GM18858 (cell line): ENCODE results near the gene CLCN5.

Experiments used
- ATAC-seq: cut with Tn5 transposase; IDR thresholded peaks from one replicate; pipeline ENCODE4 v1.9.1; 2021; ENCODE audit not compliant: unreplicated experiment

The CLCN5 gene

DNA sequence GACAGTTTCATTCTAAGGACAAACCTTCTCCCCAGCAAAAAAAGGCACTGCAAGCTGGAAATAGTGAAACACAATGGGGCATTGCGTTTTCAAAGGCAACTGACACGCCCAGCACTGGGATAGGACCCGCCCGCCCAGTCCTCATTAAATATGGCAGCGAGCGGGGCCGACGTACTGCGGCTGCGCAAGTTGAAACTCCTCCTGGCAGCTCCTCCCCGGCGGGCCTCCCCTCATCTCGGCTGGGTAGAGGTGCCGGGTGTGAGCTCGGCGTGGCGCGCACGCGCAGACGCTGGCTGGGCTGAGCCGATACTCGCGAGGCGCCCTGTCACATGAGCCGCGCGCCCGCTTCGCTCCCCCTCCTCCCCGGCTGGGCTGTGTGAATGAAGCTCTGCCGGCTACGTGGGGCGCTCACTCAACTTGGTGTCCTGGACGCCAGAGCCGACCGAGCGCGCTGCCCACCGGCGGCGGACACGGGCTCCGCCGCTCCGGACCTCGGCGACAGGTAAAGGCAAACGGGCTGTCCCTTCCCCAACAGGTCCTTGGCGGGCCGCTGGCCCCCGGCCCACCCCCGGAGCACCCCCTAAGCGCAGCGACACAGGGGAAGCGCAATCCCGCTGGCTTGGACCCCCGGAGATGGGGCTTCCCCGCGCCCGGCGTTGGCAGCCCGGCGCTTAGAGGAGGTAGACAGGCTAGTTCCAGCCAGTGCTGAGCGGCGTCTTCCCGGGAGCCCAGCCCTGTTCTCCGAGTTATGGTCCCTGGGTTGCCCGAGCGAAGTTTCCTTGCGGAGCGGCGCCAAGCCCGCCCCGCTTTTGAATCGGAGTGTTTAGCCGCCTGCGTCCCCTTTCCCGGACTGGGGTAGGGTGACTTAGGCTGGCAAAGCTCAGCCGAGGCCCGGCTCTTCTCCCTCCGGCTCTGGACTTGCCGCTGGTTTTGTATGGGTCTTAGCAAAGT, at the start of gene CLCN5:
Gene CLCN5, plus strand, starts transcription at position 306 of the 951 bp plus-strand sequence. CDS start 2,703 bp downstream, outside the sequence.
- peak; percentile 86 for ATAC-seq

DNA sequence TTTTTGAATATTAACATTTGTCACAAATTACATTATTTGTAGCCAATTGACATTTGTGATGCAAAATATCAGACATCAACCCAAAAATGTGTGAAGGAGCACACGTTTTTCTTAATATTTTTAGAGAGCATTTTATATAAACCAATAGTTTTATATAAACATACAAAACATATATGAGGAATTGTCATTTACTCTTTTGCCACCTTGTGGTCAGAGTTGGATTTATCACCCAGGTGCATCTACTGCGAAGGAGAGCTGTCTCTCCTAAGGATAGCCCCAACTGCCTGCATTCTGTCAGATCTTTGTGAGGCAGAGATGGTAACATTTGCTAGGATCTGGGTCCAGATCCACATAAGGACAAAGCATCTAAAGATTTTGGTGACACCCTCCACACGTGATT, 45.6 kb upstream of the CLCN5 start:
- no peak for ATAC-seq

- no peak for ATAC-seq
Measured at GRCh38 chrX:49877397-49878101, 44.8 kb upstream of the CLCN5 start.

GRCh38 chrX:49878128-49878833, 44.1 kb upstream of the CLCN5 start:
- ATAC-seq: no peak

DNA sequence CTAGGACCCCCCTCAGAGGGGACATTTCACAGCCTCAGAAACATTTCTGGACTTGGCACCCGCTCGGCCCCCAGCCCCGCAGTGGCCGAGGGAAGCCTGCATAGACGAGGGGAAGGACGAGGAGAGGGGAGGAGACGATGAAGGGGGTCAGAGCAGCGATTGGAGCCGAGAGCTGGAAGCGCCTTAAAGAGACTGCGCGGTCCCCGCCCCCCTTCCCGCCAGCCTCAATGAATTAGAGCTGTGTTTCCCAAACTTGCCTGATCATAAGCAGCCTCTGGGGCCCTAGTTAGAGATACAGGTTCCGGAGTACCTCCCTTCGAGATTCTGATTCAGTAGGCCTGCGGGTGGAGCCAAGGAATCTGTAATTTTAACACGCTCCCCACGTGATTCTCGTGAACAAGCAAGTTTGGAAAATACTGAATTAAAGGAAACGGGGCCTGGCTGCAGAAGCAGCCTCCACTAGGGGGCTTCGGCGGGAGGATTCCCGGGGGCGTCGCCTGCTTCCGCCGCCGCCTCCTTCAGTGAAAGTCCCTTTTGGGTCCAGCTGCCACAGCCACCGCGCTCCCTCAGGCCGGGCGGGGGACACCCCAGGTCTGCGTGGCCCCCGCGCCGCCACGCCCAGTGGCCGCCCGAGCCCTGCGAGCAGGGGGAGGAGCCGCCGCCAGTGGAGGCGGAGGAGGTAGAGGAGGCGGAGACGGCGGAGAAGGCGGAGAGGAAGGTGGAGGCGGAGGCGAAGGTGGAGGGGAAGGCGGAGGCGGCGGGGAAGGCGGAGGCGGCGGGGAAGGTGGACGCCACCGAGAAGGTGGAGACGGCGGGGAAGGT, 43.4 kb upstream of the CLCN5 start, which contains the start of gene USP27X:
Gene USP27X, plus strand, starts transcription at position 651 of the 822 bp plus-strand sequence. CDS start 824 bp downstream, outside the sequence.
- peak; percentile 83 for ATAC-seq

DNA sequence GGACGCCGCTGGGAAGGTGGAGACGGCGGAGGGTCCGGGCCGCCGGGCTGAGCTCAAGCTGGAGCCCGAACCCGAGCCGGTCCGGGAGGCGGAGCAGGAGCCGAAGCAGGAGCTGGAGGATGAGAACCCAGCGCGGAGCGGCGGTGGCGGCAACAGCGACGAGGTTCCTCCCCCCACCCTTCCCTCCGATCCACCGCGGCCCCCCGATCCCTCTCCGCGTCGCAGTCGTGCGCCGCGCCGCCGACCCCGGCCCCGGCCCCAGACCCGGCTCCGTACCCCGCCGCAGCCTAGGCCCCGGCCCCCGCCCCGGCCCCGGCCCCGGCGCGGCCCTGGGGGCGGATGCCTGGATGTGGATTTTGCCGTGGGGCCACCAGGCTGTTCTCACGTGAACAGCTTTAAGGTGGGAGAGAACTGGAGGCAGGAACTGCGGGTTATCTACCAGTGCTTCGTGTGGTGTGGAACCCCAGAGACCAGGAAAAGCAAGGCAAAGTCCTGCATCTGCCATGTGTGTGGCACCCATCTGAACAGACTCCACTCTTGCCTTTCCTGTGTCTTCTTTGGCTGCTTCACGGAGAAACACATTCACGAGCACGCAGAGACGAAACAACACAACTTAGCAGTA, 42.6 kb upstream of the CLCN5 start:
- no peak for ATAC-seq

DNA sequence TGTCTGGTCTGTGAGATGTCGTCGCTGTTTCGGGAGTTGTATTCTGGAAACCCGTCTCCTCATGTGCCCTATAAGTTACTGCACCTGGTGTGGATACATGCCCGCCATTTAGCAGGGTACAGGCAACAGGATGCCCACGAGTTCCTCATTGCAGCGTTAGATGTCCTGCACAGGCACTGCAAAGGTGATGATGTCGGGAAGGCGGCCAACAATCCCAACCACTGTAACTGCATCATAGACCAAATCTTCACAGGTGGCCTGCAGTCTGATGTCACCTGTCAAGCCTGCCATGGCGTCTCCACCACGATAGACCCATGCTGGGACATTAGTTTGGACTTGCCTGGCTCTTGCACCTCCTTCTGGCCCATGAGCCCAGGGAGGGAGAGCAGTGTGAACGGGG, 41.7 kb upstream of the CLCN5 start:
- ATAC-seq: no peak

DNA sequence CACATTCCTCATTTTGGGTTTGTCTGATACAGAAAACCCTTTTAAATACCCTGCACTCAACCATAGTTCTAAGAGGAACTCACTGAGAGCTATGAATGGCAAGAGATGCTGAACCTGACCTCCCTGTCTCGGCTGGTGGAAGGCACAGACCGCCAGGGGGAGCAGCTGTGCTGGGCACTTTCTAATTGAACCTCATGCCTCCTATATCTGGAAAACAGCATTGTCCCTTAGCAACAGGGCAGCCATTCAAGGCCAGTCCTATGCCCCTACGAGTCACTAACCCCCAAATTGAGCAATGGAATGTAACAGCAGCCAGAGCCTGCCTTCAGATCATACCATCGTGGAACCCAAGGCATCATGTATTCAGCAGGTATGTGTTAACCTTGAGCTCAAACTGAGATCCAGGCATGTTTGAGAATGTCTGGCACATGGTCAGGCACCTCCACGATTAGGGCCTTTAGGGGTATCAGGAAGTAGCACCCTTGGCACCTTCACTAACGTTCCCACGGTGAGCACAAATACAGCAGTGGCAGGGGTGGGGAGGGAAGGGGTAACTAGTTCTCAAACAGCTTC, 38.0 kb upstream of the CLCN5 start:
- ATAC-seq: peak; percentile 53

GRCh38 chrX:49892542-49892941, 29.9 kb upstream of the CLCN5 start:
- no peak for ATAC-seq

DNA sequence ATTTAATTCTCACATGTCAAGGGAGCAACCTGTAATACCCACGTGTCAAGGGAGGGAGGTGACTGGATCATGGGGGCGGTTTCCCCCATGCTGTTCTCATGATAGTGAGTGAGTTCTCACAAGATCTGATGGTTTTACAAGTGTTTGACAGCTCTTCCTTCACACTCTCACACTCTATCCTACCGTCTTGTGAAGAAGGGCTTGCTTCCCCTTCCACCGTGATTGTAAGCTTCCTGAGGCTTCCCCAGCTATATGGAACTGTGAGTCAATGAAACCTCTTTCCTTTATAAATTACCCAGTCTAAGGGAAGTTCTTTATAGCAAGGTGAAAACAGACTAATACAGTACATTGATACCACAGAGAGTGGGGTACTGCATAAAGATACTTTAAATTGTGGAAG, 25.4 kb upstream of the CLCN5 start:
- ATAC-seq: no peak

DNA sequence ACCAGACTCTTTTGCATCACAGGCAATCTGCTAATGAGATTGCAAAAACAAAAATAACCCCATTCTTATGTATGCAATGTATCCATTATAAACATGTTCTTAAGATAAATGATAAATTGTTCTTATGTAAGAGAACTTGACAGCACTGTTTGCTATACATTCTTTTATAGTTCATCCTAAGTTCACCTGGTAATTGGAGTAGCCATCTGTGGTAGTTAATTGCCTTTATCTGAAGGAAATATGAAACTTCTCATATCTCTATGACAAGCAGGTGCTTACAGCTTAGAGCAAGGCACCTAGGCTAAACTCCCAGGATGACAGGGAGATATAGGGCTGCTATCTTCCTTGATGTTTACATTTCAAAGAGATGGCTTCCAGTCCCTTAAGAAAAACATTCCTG, 21.3 kb upstream of the CLCN5 start:
- no peak for ATAC-seq

DNA sequence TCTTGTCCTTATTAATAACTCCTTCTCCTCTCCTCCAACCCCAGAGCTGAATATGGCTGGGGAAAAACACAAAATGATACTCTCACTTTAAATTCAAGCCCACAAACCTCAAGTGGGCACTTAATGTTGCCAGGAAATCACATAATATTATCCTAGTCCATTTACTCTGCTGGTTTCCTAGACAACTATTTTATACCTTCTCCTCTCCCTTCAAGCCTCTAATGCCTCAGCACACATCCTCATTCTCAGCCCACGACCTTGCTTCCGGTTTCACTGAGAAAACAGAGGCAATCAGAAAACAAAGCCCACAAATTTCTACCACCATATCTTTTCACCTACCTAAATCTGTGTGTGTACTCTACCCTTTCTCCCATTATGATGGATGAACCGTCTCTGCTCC, 12.1 kb upstream of the CLCN5 start:
- ATAC-seq: peak; percentile 83

DNA sequence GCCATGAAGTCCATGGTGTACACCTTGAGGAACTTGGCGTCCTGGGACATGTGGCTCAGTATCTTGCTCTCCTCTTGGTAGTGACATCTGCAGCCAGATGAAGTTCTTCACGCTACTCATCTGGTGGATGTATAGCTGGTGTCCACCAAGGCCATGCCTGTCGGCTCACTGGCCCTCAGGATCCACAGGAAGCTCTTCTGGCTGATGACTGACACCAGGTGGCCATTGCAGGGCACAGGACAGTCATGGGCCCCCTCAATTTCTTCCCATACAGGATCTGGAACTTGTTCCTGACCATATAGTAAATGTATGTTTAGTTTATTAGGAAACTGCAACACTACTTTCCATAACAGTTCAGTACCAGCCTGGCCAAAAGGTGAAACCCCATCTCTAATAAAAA, 10.3 kb upstream of the CLCN5 start:
- ATAC-seq: no peak

DNA sequence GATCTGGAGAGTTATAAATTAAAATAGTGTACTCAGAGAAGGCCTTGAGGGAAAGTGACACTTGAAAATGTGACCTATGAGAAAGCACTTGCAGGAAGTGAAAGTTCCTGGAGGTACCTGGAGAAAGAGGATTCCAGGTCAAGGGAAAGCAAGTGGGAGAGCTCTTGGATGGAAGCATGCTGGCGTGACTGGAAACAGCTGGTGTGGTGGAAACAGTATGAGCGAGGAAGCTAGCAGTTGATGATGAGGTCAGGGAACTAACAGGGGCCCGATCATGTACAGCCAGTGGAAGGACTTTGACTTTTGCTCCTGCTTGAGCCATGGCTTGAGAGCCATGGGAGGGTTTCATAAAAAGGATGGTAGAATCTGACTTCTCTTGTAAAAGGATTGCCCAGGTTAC, 9.5 kb upstream of the CLCN5 start:
- no peak for ATAC-seq

DNA sequence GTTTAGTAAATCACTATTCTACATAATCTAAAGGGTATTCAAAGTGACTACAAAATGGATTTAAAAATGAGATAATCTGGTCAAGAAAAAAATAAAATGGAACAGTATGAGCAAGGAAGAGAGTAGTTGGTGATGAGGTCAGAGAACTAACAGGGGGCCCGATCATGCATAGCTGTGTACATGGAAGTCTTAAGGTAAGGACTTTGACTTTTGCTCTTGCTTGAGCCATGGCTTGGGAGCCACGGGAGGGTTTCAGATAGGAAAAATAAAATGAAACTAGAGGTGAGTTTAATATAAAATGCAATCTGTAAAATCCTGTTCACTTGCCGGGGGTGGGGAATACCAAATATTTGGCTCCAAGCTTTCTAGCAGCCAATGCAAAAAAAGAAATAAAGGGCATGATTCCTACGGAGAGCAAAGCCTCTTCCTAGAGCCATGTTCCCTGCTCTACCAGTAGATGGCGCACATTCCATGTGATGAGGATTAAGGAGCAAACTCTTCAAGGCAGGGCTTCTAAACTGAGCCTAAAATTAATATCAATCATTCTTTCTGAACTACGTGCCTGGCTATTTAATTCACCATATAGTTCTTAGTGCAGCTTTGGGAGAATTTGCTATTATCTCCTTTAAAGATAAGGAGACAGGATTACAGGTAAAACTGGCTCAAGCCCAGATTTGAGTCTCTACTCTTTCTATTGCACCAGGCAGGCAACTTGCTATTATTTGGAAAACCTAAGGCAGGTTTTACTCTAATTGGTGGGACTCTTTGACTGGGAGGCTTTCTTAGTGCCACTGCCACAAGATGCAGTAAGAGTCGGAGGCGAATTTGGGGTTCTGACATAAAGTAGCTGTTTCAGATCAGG, 6.8 kb upstream of the CLCN5 start:
- ATAC-seq: peak; percentile 71

DNA sequence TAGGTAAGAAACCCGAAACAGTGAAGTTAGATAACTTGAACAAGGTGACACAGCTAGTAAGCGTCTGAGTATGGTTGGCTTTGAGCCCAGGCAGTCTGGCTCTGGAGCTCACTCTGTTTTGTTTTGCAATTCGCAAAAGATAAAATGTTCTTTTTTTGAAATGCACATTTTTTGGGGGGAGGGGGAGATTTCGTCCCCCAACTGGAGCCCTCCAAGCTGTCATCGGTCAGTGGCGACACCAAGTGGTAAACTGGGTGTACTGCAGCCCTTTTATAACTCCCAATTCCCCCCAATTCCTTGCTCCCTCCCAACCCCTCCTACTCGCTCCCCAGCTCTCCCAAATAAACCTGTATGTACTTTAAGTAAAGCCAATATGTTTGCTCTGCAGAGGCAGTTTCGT, 2.8 kb upstream of the CLCN5 start:
- no peak for ATAC-seq

GRCh38 chrX:49921109-49921508, 1.3 kb upstream of the CLCN5 start:
- no peak for ATAC-seq

DNA sequence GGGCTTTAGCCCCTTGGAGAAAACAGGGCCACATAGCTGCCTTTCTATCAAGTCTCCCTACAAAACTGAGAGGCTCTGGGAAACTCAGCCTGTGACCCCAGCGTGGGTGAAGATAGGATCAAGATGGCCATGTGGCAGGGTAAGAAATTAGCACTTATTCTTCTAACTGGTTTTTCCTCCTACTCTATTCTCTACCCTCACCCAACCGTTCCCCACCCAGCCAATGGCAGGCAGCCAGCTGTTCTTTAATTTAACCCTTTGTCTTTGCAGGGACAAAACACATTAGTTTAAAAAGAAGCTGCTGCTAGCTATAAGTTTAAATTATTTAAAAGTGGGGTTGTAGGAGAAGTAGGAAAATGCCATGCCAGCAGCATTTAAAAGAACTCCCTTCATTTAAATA, 2.8 kb downstream of the CLCN5 start:
- ATAC-seq: no peak

DNA sequence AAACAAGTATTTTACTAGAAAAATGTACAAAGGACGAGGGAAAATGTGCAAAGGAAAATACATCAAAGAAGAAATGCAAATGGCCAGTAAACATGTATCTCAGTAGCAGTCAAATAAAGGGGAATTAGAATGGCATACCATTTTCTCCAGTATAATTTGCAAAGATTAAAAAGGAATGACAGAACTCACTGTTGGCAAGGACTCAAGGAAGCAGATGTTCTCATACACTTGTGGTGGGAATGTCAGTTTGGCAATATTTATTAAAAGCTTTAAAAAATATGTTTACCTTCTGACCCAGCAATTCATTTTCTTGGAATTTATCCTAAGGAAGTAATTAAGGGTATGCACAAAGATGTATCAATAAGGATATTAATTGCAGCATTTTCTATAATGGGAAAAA, 7.6 kb downstream of the CLCN5 start:
- no peak for ATAC-seq
